HG02852 (cell line): ENCODE measurements around the gene SMYD3.
A peak's percentile ranks its signal among the peaks of the same experiment; 100 is the strongest.
"Not testable (repeated sequence)": the region's sequence is repeated elsewhere in the genome, so short reads cannot be mapped to it uniquely, and the experiment has no call there.

Source experiments
- ATAC-seq: cut with Tn5 transposase; IDR thresholded peaks from one replicate; pipeline ENCODE4 v1.9.1; 2021; ENCODE audit warnings: mild to moderate bottlenecking, moderate library complexity; ENCODE audit not compliant: unreplicated experiment

The SMYD3 gene

DNA sequence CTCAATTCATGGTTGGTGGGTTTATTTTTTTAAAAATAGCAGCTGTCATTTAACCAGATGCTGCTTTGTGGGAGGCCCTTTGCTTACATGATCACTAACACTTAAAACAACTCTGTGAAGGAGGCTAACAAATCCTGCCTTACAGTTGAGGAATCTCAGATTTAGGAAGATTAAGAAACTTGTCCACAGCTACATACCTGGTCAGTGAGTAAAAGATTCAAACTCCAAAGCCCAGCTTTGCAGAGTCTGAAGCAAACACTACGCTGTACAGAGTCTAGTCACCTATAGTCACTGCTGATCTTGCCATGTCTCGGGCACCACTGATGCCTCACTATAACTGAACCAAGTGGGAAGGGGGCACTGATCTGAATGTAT lies 535.4 kb downstream of the SMYD3 start:
- no peak for ATAC-seq

GRCh38 chr1:245971076-245971710 lies 535.9 kb downstream of the SMYD3 start:
- not testable (repeated sequence) for ATAC-seq

GRCh38 chr1:245969283-245969682 lies 537.8 kb downstream of the SMYD3 start:
- no peak for ATAC-seq

GRCh38 chr1:245968775-245969174 lies 538.3 kb downstream of the SMYD3 start:
- ATAC-seq = no peak

GRCh38 chr1:245965398-245965797 lies 541.7 kb downstream of the SMYD3 start:
- no peak for ATAC-seq

- ATAC-seq = no peak
Measured at GRCh38 chr1:245963649-245964048, 543.4 kb downstream of the SMYD3 start.

GRCh38 chr1:245962453-245962852 lies 544.6 kb downstream of the SMYD3 start:
- no peak for ATAC-seq

DNA sequence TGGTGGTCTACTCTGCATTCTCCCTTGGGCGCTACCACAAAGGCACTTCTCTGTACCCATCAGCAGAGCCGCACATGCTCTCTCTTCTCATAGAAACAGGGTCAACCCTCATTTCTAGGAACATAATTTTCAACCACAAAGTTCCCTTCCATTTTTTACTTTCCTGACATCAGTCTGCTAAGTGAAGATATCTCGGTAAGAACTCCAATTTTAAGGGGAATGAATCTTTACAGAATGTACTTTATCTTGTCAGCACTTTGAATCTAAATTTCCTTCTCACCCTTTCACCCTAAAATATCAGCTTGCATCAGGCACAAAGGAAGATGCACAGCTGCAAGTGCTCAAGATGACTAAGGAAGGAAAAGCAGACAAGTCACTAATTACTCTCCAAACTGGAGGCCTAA lies 545.9 kb downstream of the SMYD3 start:
- no peak for ATAC-seq

DNA sequence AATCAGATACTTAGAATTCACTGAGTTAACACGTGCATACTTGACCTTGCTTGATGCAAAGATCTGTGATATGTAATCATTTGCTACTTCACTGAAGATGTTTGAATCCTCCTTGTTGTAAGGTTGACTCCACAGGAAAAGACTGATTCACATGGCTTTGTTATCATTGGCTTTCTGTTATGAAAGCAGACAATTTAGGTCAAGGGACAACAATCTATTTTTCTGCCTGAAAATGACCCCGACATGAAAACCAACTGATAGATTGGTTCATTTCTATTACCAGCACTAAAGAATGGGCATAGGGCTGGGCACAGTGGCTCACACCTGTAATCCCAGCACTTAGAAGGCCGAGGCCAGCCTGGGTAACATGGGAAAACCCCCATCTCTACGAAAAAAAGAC lies 546.9 kb downstream of the SMYD3 start:
- no peak for ATAC-seq

- no peak for ATAC-seq
Measured at GRCh38 chr1:245958016-245958415, 549.1 kb downstream of the SMYD3 start.

- ATAC-seq = no peak
Measured at GRCh38 chr1:245957427-245957826, 549.7 kb downstream of the SMYD3 start.

GRCh38 chr1:245956225-245956624 lies 550.9 kb downstream of the SMYD3 start:
- no peak for ATAC-seq

DNA sequence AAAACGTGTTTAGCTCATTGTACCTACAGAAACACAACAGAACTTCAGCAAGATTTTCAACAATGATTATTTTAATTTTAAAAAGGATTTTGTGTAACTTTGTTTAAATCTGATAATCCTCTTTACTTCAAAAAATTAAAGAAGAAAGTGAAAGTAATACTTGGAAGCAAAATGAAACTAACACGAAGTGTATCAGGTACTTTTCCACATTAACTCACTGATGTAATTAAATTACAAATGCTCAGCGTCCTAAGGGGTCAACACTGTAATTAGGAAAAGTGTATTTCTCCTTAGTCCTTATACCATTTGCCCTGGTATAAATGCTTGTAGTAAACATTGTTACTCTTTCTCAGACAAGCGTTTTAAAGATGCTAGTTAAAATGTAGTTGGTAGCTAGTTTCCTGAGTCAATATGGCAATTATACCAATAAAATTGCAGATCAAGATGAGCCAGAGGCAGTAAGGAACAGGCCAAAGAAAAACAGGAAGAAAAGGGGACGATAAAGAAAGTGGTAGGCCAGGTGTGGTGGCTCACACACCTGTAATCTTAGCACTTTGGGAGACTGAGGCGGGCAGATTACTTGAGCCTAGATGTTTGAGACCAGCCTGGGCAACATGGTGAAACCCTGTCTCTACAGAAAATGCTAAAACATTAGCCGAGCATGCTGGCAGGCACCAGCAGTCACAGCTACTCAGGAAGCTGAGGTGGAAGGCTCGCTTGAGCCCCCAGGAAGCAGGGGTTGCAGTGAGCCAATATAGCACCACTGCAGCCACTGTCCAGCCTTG lies 553.0 kb downstream of the SMYD3 start:
- ATAC-seq = peak; percentile 58

DNA sequence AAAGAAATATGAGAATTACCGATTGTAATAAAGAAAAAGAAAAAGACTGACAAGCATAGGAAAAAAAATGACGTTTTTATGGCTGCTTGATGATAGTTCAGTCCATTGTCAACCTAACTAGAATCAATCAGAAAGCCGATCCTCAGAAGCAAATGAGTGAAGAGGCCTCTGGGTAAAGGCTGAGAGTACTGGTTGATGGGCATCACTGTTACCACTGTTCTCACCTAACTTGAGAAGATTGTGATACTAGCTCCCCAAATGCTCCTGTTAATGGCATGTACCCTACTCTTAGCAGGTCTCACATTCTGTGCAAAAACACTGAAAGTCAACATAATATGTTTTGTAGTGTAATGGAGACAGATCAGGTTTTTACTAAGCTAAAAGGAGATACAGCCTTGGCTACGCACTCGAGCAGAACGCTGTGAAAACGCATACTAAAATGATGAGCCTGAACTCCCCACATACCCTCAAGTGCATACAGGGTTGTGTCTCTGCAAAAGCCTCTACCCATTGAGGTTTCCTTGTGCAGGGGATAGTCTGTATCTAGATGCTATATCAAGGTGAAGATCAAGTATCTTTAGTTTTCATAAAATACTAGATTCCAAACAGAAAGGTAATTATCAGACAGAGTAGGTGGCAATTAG lies 554.6 kb downstream of the SMYD3 start:
- ATAC-seq = no peak

- no peak for ATAC-seq
Measured at GRCh38 chr1:245948786-245949185, 558.3 kb downstream of the SMYD3 start.

DNA sequence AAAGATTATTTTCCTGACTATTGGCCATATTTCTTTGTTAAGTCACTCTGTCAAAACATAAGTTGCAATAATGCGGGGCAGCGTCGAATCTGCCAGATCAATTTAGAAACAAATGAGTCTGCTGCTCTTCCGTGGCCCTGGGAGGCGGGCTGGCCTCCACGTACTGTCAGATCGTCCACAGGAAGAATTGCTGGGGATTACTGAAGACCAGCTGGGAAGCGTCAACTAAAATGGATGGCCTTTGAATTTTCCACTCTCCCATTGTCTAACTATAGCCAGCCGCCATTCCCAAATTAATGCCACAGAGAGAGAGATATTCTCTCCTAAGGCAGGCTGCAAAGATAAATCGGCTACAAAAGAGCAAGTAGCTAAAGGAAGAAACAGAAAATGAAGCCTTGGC lies 560.2 kb downstream of the SMYD3 start:
- no peak for ATAC-seq

- not testable (repeated sequence) for ATAC-seq
Measured at GRCh38 chr1:245945136-245945535, 561.9 kb downstream of the SMYD3 start.

GRCh38 chr1:245942856-245943255 lies 564.2 kb downstream of the SMYD3 start:
- ATAC-seq = no peak

- ATAC-seq = not testable (repeated sequence)
Measured at GRCh38 chr1:245941771-245942170, 565.3 kb downstream of the SMYD3 start.

- ATAC-seq = no peak
Measured at GRCh38 chr1:245939756-245940345, 567.2 kb downstream of the SMYD3 start.

GRCh38 chr1:245938046-245938435 lies 569.0 kb downstream of the SMYD3 start:
- no peak for ATAC-seq
